WTC11 (cell line): ENCODE measurements around the gene TMX1.

Experiments
- TF ChIP-seq, protein P1 (sequence below): fragments of 250-450 bp; sonication (Bioruptor Pico); IDR thresholded peaks from 2 replicates; pipeline ENCODE4 v2.1.2; 2022; ENCODE audit warnings: mild to moderate bottlenecking, moderate library complexity
- TF ChIP-seq, protein P2 (sequence below): fragments of 200-600 bp; IDR thresholded peaks from 2 replicates; pipeline ENCODE4 v1.8.0; 2022; ENCODE audit warnings: antibody characterized with exemption

DNA sequence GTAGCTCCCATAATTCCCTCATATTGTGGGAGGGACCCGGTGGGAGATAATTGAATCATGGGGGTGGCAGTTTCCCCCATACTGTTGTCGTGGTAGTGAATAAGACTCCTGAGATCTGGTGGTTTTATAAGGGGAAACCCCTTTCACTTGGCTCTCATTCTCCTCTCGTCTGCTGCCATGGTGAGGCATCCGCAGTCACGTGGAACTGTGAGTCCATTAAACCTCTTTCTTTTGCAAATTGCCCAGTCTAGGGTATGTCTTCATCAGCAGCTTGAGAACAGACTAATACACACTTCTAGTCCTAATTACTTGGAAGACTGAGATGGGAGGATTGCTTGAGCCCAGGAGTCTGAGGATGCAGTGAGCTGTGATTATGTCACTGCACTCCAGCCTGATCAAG is 64.4 kb downstream of the TMX1 start:
- TF ChIP-seq, protein P1, sequence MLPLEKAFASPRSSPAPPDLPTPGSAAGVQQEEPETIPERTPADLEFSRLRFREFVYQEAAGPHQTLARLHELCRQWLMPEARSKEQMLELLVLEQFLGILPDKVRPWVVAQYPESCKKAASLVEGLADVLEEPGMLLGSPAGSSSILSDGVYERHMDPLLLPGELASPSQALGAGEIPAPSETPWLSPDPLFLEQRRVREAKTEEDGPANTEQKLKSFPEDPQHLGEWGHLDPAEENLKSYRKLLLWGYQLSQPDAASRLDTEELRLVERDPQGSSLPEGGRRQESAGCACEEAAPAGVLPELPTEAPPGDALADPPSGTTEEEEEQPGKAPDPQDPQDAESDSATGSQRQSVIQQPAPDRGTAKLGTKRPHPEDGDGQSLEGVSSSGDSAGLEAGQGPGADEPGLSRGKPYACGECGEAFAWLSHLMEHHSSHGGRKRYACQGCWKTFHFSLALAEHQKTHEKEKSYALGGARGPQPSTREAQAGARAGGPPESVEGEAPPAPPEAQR, result no peak
- TF ChIP-seq, protein P2, sequence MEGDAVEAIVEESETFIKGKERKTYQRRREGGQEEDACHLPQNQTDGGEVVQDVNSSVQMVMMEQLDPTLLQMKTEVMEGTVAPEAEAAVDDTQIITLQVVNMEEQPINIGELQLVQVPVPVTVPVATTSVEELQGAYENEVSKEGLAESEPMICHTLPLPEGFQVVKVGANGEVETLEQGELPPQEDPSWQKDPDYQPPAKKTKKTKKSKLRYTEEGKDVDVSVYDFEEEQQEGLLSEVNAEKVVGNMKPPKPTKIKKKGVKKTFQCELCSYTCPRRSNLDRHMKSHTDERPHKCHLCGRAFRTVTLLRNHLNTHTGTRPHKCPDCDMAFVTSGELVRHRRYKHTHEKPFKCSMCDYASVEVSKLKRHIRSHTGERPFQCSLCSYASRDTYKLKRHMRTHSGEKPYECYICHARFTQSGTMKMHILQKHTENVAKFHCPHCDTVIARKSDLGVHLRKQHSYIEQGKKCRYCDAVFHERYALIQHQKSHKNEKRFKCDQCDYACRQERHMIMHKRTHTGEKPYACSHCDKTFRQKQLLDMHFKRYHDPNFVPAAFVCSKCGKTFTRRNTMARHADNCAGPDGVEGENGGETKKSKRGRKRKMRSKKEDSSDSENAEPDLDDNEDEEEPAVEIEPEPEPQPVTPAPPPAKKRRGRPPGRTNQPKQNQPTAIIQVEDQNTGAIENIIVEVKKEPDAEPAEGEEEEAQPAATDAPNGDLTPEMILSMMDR, result no peak
